Gastrocnemius medialis (tissue), 4 donors: ENCODE data around the gene NR1D2. TPM values are rescaled to one million over a fixed set of nuclear protein-coding genes. Genes with fewer than 3 reads are reported as not detected.
"Not testable (repeated sequence)": the region's sequence is repeated elsewhere in the genome, so short reads cannot be mapped to it uniquely, and the experiment has no call there.

Experiments used
- ATAC-seq, 2 donors: fragments of 150-250 bp; one replicate each; pipeline ENCODE4 v1.9.1; 2016
- DNase-seq, 2 donors: peaks; one replicate each; pipeline ENCODE4 v3.0.0-alpha.2; 2019
- H3K27ac ChIP-seq, 4 donors: fragments of 200-600 bp; sonication (generic); 1 replicate in 1 of 4; 2 replicates in 3 of 4; pipeline ENCODE4 v1.5.1; 2016 to 2018; ENCODE audit warnings: mild to moderate bottlenecking in 2 of 4, moderate library complexity in 1 of 4
- H3K27me3 ChIP-seq, 3 donors: fragments of 200-600 bp; sonication (generic) in 2 of 3; 1 replicate in 1 of 3; 2 replicates in 2 of 3; pipeline versions ENCODE4 v1.5.1 to v1.6.0; 2016 to 2019; ENCODE audit warnings: mild to moderate bottlenecking in 1 of 3, moderate library complexity in 1 of 3
- H3K36me3 ChIP-seq, 2 donors: fragments of 200-600 bp; sonication (generic) in 1 of 2; one replicate each; pipeline ENCODE4 v1.5.1; 2017 to 2018
- H3K4me1 ChIP-seq, 2 donors: fragments of 200-600 bp; sonication (generic) in 1 of 2; one replicate each; pipeline ENCODE4 v1.5.1; 2016 to 2017; ENCODE audit warnings: mild to moderate bottlenecking in 2 of 2
- H3K4me3 ChIP-seq, 4 donors: fragments of 200-600 bp; sonication (generic) in 3 of 4; 1 replicate in 1 of 4; 2 replicates in 3 of 4; pipeline ENCODE4 v1.5.1; 2016 to 2019; ENCODE audit warnings: mild to moderate bottlenecking in 2 of 4
- H3K9me3 ChIP-seq, 3 donors: fragments of 200-600 bp; sonication (generic) in 2 of 3; 1 replicate in 1 of 3; 2 replicates in 2 of 3; pipeline ENCODE4 v1.5.1; 2016 to 2019
- CTCF ChIP-seq, 5 experiments: fragments of 450-650 bp in 3 of 5; fragments of 200-600 bp in 2 of 5; sonication (generic) in 2 of 5; IDR thresholded peaks in 4 of 5; conservative IDR thresholded peaks in 1 of 5; 1 replicate in 4 of 5; 2 replicates in 1 of 5; pipeline ENCODE4 v1.5.1; 2016 to 2019; ENCODE audit warnings: antibody characterized with exemption in 5 of 5, mild to moderate bottlenecking in 3 of 5, moderate library complexity in 3 of 5
- POLR2A ChIP-seq, 2 donors: fragments of 450-650 bp; IDR thresholded peaks; one replicate each; pipeline ENCODE4 v1.6.1; 2017; ENCODE audit warnings: antibody characterized with exemption in 2 of 2, mild to moderate bottlenecking in 2 of 2, moderate library complexity in 2 of 2
- in situ Hi-C, 4 donors: fragments of 200-750 bp; cut with MboI; loops; one replicate each; pipeline versions ENCODE4 v1.15.0 to v1.8.0; 2017; ENCODE audit warnings: low sequenced_read_pairs in 4 of 4
- intact Hi-C: fragments of 100-400 bp; cut with DNase I; formaldehyde crosslinking; loops from one replicate; pipeline ENCODE4 v1.15.1; 2023; ENCODE audit warnings: low total_unique reads
- total RNA-seq, 4 donors: library from RNA; depleted of rRNA; stranded (reverse); fragments of >200 nt; gene quantifications; one replicate each; pipeline versions ENCODE4 v1.1.0 to v1.2.3, GENCODE V29; 2016

NR1D2 gene
- total RNA-seq, 4 donors from 2014 or later = 27.1 to 62.7 (median 51.2) TPM

DNA sequence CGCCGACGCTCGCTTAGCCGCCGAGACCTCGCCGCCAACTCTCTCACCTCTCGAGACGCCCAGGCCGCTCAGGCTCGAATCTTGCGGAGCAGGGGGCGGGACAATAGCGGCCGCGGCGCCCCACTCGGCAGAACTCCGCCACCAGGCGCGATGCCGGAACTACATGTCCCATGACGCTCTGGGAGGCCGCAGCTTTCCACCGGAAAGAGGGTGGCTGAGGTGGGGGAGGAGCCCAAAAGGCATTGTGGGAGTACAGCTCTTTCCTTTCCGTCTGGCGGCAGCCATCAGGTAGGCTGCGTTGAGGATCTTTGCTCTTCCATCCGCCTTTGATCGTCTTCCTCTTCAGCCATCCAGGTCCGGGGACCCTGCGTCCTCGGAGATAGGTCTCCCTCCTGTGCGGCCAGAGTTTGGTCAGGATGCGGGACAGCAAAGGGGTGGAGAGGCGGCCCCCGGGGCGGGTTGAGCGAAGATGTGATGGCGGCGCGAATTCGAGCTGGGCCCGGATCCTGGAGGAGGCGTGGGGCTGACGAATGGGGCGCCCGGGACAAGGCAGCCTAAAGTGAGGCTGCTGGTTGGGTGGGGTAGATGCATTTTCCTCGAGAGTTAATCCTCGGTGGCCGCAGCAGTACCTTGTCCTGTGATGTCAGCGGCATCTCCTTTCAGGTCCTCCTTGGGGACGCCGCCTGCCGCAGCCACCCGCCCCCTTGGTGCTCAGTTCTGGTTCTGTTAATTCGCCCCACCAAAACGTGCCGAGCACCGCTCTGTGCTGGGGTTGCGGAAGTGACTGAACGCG lies 28.0 kb upstream of the NR1D2 start, which contains the start of the genes NKIRAS1 and RPL15:
Gene NKIRAS1, minus strand, starts transcription at position 105 of the 793 bp plus-strand sequence. CDS start 6,086 bp downstream, outside the sequence.
Gene RPL15, plus strand, starts transcription at position 247 of the 793 bp plus-strand sequence. CDS start 728 bp downstream, outside the sequence.
- in situ Hi-C loops = no loop called here
- Histone ChIP-seq H3K36me3 (peaks cover 0 to 27% of the 10 kb centered on the region in 2 donors), H3K4me3 (peak within 1 kb of the TSS; percentile 83 to 96 (median 93)), H3K4me1 (peaks cover 30 to 37% of the 10 kb centered on the region in 2 donors), H3K9me3 (no peaks in the 10 kb centered on the region), H3K27me3 (no peaks in the 10 kb centered on the region), H3K27ac (peak within 1 kb of the TSS; percentile 91 to 96 (median 92))
- peak; percentile 97 to 98 for DNase-seq
- intact Hi-C loops = loop anchor here (1.0 to 2.0 kb wide), 2 partner anchors 28 kb away; partner anchors contain the start of gene NR1D2
- ATAC-seq = peak; percentile 97
- TF ChIP-seq POLR2A (IDR thresholded peaks at IDR 0.05) = peak; percentile 97 to 98
- TF ChIP-seq CTCF (IDR thresholded peaks at IDR 0.05 in 4 of 5, conservative IDR thresholded peaks at IDR 0.05 in 1 of 5) = peak in 4 of 5 experiments; percentile 62 to 80 (median 74)

GRCh38 chr3:23917679-23918303 lies 27.3 kb upstream of the NR1D2 start:
- H3K9me3 ChIP-seq, DNase-seq, in situ Hi-C loops, H3K27me3 ChIP-seq: not testable (repeated sequence)
- peak; percentile 37 to 38 for ATAC-seq
- peak overlapping the region; percentile 91 to 96 (median 92) for H3K27ac ChIP-seq
- peak overlapping the region; percentile 83 to 96 (median 93) for H3K4me3 ChIP-seq
- H3K4me1 ChIP-seq = peaks cover 30 to 37% of the 10 kb centered on the region in 2 donors
- peaks cover 0 to 28% of the 10 kb centered on the region in 2 donors for H3K36me3 ChIP-seq
- intact Hi-C loops = loop anchor here (1.0 to 2.0 kb wide), 3 partner anchors 28 to 109 kb away; partner anchors contain the start of gene NR1D2

GRCh38 chr3:23918331-23918730 lies 26.8 kb upstream of the NR1D2 start:
- in situ Hi-C loops, DNase-seq, H3K9me3 ChIP-seq, H3K27me3 ChIP-seq, ATAC-seq: not testable (repeated sequence)
- peaks cover 30 to 37% of the 10 kb centered on the region in 2 donors for H3K4me1 ChIP-seq
- intact Hi-C loops = loop anchor here (1.0 kb wide), 1 partner anchor 110 kb away; no protein-coding TSS in a partner anchor
- peak overlapping the region; percentile 91 to 96 (median 92) for H3K27ac ChIP-seq
- peak overlapping the region; percentile 83 to 96 (median 93) for H3K4me3 ChIP-seq
- peaks cover 0 to 28% of the 10 kb centered on the region in 2 donors for H3K36me3 ChIP-seq

DNA sequence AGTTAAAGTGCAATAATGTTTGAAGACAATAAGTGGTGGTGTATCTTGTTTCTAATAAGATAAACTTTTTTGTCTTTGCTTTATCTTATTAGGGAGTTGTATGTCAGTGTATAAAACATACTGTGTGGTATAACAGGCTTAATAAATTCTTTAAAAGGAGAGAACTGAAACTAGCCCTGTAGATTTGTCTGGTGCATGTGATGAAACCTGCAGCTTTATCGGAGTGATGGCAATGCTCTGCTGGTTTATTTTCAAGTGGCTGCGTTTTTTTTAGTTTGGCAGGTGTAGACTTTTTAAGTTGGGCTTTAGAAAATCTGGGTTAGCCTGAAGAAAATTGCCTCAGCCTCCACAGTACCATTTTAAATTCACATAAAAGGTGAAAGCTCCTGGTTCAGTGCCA lies 25.5 kb upstream of the NR1D2 start:
- peaks cover 27 to 28% of the 10 kb centered on the region in 2 donors for H3K4me1 ChIP-seq
- no peak overlapping the region for H3K27ac ChIP-seq
- H3K4me3 ChIP-seq = no peak overlapping the region

More for the DNA sequence above, 25.5 kb upstream of the NR1D2 start:
- no peaks in the 10 kb centered on the region for H3K27me3 ChIP-seq
- no peak for ATAC-seq
- peaks cover 0 to 28% of the 10 kb centered on the region in 2 donors for H3K36me3 ChIP-seq
- intact Hi-C loops (no loop called here), in situ Hi-C loops (no loop called here)
- no peaks in the 10 kb centered on the region for H3K9me3 ChIP-seq
- no peak for DNase-seq
- no peak for TF ChIP-seq CTCF (IDR thresholded peaks at IDR 0.05 in 4 of 5, conservative IDR thresholded peaks at IDR 0.05 in 1 of 5)
- no peak for TF ChIP-seq POLR2A (IDR thresholded peaks at IDR 0.05)
